Pancreas (tissue), 10 donors: Measurements from ENCODE around the gene CLCN4. TPM values are rescaled to one million over a fixed set of nuclear protein-coding genes. Genes with fewer than 3 reads are reported as not detected.
A peak's percentile ranks its signal among the peaks of the same experiment; 100 is the strongest.

Experiments
- ATAC-seq, 4 donors: fragments of 200-7000 bp; cut with Tn5 transposase; one replicate each; pipeline versions ENCODE4 v1.8.0 to v1.9.1; 2020; ENCODE audit warnings: mild to moderate bottlenecking in 4 of 4, moderate library complexity in 4 of 4
- DNase-seq, 6 donors: peaks; one replicate each; pipeline ENCODE4 v3.0.0-alpha.2; 2020
- FAIRE-seq: peaks from 2 replicates; lab custom pipeline; 2012; peaks lifted over from hg19 to GRCh38; lab: Jason Lieb, UNC
- H3K27ac ChIP-seq, 4 donors: fragments of 200-600 bp; sonication (generic); 1 replicate in 3 of 4; 2 replicates in 1 of 4; pipeline versions ENCODE4 v1.5.0 to v1.8.0; 2020
- H3K27me3 ChIP-seq, 4 donors: fragments of 200-600 bp; one replicate each; pipeline ENCODE4 v1.8.0; 2021
- H3K36me3 ChIP-seq, 3 donors: fragments of 200-600 bp; sonication (generic) in 1 of 3; one replicate each; pipeline versions ENCODE4 v1.5.0 to v1.8.0; 2020 to 2021
- H3K4me1 ChIP-seq, 3 donors: fragments of 200-600 bp; one replicate each; pipeline ENCODE4 v1.8.0; 2021
- H3K4me3 ChIP-seq, 4 donors: fragments of 200-600 bp; sonication (generic) in 2 of 4; one replicate each; pipeline versions ENCODE4 v1.5.0 to v1.8.0; 2020 to 2021
- H3K9me3 ChIP-seq, 4 donors: fragments of 200-600 bp; one replicate each; pipeline ENCODE4 v1.8.0; 2021
- WGBS, 2 donors: extraction: QIAGEN DNeasy Blood & Tissue Kit; methylation state at CpG; one replicate each; pipeline ENCODE4 v1.1.7; 2013; 5-methylcytosine and 5-hydroxymethylcytosine counted together
- intact Hi-C, 3 donors: fragments of 100-400 bp; cut with DNase I; formaldehyde crosslinking; loops; one replicate each; pipeline versions ENCODE4 v1.11.1 to v1.14.2; 2022
- polyA plus RNA-seq, 2 donors: library from polyadenylated mRNA; stranded (reverse); fragments of 200-250 nt; gene quantifications; one replicate each; pipeline ENCODE4 v1.2.3, GENCODE V29; 2013
- total RNA-seq, 6 donors: library from RNA; stranded (reverse); fragmentation: NEBNext Ultra II Directional in 4 of 6; extraction: Animal tissue kit (Norgen Biotek cat#: 25700) in 4 of 6; gene quantifications; one replicate each; pipeline versions ENCODE4 v1.2.1 to v1.2.4, GENCODE V29; 2021 to 2023
- TF ChIP-seq, protein P1 (sequence below), 4 donors: fragments of 200-600 bp; sonication (generic) in 3 of 4; IDR thresholded peaks; one replicate each; pipeline versions ENCODE4 v1.5.0 to v1.8.0; 2021; ENCODE audit warnings: antibody characterized with exemption in 4 of 4
- donor health status: healthy with polysubstance abuse.
- donor health status: DM: no; HTN: no; CAD: no; lungs with moderate emphysema.
- donor health status: DM: no; HTN: no; CAD: no.
- donor health status: control.
- donor health status: control.
- donor health status: Bipolar disorder and iron deficiency.
- donor health status: DM: yes; HTN: yes; CAD: no.
- donor health status: DM: no; HTN: no; CAD: no.
- donor health status: DM: no; HTN: no; CAD: no.
- donor health status: DM: yes; HTN: yes; CAD: no.

Gene CLCN4
- total and polyA plus RNA-seq, 8 donors, result 0.57 to 4.0 (median 2.4) TPM

DNA sequence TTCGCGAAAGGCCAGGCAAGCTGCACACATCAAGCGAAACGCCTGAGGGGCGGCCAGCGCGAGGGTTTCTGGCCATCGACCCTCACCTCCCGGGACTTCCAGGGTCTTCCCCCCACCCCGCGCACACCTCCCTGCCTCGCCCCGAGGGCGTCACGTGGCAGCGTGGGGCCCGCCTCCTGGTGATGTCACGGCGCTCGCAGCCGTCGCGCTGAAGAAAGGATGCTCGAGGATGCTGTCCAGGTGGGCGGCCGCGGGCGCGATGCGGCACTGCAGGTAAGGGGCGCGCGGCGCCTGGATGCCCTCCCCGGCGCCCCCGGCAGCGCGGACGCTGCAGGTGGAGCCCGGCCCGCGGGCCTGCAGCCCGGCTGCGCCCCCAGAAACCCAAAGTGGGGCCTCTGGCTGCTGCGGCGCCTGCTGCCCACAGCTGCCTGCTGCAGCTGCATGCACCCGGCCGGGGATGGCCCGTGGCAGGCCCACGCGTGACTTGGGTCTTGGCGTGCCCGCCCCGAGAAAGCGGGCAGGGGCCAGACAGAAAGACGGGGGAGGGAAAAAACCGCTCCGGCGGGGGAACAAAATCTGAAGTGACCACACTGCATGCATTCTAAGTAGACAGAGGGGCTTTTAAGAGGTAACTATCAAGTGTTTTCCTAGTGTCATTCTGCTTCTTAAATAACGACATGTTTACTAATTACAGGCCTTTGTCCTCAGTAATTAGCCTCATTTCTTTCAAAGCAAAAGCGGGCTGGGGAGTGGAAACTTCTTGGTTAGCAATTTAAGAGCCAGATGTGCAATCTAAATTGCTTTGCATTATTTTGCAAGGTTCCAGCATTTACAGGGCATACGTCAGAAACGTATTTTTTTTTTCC is 1.7 kb downstream of the CLCN4 start:
- intact Hi-C loops, result no loop called here
- WGBS, 2 donors, result 33 to 41% methylated on average over 56 to 64 of the region's 64 CpGs
- peak in 2 of 6 donors; percentile 66 to 68 for DNase-seq

DNA sequence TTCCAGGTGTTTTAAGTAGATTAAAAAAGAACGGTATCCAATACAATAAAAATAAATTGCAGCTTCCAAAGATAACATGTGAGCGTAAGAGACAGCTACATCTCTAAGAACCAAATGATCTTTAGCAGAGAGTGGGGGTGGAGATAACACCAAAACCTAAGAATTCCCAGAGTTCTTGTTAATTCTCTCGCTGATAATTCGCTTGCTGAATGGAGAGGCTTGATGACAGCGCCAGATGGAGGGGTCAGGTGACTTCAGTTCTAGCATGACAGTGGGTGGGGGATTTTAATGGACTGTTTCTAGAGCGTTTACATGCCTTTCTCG is 2.3 kb downstream of the CLCN4 start:
- H3K27ac ChIP-seq, result no peak overlapping the region
- TF ChIP-seq, protein P1, sequence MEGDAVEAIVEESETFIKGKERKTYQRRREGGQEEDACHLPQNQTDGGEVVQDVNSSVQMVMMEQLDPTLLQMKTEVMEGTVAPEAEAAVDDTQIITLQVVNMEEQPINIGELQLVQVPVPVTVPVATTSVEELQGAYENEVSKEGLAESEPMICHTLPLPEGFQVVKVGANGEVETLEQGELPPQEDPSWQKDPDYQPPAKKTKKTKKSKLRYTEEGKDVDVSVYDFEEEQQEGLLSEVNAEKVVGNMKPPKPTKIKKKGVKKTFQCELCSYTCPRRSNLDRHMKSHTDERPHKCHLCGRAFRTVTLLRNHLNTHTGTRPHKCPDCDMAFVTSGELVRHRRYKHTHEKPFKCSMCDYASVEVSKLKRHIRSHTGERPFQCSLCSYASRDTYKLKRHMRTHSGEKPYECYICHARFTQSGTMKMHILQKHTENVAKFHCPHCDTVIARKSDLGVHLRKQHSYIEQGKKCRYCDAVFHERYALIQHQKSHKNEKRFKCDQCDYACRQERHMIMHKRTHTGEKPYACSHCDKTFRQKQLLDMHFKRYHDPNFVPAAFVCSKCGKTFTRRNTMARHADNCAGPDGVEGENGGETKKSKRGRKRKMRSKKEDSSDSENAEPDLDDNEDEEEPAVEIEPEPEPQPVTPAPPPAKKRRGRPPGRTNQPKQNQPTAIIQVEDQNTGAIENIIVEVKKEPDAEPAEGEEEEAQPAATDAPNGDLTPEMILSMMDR (IDR thresholded peaks at IDR 0.05), result no peak
- no peak overlapping the region for H3K4me3 ChIP-seq
- no peaks in the 10 kb centered on the region for H3K9me3 ChIP-seq
- no peaks in the 10 kb centered on the region for H3K4me1 ChIP-seq
- peaks cover 0 to 9% (median 0%) of the 10 kb centered on the region in 4 donors for H3K27me3 ChIP-seq
- WGBS, 2 donors, result 59 to 86% methylated on average over 7 of the region's 7 CpGs
- intact Hi-C loops, result no loop called here
- FAIRE-seq (no peak), ATAC-seq (no peak), DNase-seq (no peak)
- no peaks in the 10 kb centered on the region for H3K36me3 ChIP-seq

More for the DNA sequence above, 1.7 kb downstream of the CLCN4 start:
- TF ChIP-seq, protein P1 (IDR thresholded peaks at IDR 0.05), result no peak
- Histone ChIP-seq H3K36me3 (no peaks in the 10 kb centered on the region), H3K4me1 (no peaks in the 10 kb centered on the region), H3K9me3 (no peaks in the 10 kb centered on the region), H3K27me3 (peaks cover 0 to 9% (median 0%) of the 10 kb centered on the region in 4 donors), H3K4me3 (peak overlapping the region in 2 of 4 donors; percentile 6 to 18), H3K27ac (no peak overlapping the region)
- FAIRE-seq (no peak), ATAC-seq (peak in 3 of 4 donors; percentile 17 to 41 (median 28))

DNA sequence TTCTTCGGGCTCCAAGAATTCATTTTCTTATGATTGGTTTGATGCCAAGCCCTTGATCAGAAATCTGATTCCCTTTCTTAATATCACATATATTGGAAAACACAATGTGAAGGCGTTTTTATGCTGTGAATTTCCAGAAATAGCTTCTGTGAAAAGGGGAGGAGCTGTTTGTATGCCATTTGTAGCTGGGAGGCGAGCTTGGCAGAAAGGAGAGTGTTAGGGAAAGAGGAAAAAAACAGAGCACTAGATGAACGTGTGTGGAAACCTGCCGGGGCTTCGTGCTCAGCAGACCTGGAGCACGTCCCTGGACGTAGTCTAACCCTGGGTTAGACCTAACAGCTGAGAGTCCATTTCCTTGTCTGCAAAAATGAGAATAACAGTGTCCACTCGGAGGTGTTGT is 3.4 kb downstream of the CLCN4 start:
- Histone ChIP-seq H3K4me1 (no peaks in the 10 kb centered on the region), H3K36me3 (no peaks in the 10 kb centered on the region), H3K4me3 (no peak overlapping the region), H3K27ac (no peak overlapping the region), H3K27me3 (peaks cover 0 to 9% (median 0%) of the 10 kb centered on the region in 4 donors), H3K9me3 (no peaks in the 10 kb centered on the region)
- FAIRE-seq, result no peak
- ATAC-seq, result no peak
- WGBS, 2 donors, result 60 to 92% methylated on average over 9 of the region's 9 CpGs
- intact Hi-C loops, result no loop called here
- no peak for DNase-seq
- TF ChIP-seq, protein P1 (IDR thresholded peaks at IDR 0.05), result no peak

DNA sequence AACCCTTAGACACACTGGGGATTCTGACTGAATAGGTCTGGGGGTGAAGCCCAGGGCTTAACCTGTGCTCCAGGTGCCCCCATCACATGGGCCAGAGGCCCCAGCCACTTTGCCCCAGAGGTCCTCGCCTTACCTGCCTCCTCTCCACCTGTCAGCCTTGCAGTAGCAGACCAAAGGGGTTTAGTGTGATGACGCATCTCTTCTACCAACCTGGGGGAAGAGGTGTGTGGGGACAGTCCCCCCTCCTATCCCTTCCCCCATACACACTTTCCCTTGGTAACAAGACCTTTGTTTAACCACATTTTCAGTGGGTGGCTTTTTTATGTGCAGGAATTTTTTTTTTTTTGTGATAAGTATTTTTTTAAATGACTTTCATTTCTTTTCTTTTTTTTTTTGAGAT is 6.3 kb downstream of the CLCN4 start:
- DNase-seq (no peak), FAIRE-seq (no peak), ATAC-seq (no peak)
- no peaks in the 10 kb centered on the region for H3K4me1 ChIP-seq
- no peak overlapping the region for H3K4me3 ChIP-seq
- no peaks in the 10 kb centered on the region for H3K36me3 ChIP-seq
- no peaks in the 10 kb centered on the region for H3K27me3 ChIP-seq
- H3K9me3 ChIP-seq, result no peaks in the 10 kb centered on the region
- no peak overlapping the region for H3K27ac ChIP-seq
- TF ChIP-seq, protein P1 (IDR thresholded peaks at IDR 0.05), result no peak
- 73 to 90% methylated on average over 2 of the region's 2 CpGs for WGBS, 2 donors
- intact Hi-C loops, result no loop called here

DNA sequence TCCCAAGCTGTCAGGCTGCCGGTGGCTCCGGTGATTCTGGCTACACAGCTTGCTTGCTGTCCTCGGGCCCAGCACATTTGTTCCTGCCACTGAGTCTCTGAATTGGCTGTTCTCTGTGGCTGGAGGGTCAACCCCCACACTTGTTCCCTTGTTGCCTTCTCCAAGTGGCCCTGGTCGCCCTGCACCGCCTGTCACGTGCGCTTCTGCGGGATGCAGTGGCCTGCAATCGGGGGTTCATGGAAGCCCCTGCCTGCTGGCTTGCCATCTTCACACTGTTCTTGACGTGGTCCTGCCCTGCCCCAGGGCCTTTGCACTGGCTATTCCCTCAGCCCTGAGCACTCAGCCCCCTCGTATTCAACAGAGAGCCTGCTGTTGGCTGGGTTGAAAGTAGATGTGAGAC is 8.1 kb downstream of the CLCN4 start:
- FAIRE-seq (no peak), DNase-seq (no peak), ATAC-seq (no peak)
- TF ChIP-seq, protein P1 (IDR thresholded peaks at IDR 0.05), result no peak
- intact Hi-C loops, result no loop called here
- no peak overlapping the region for H3K4me3 ChIP-seq
- H3K4me1 ChIP-seq, result no peaks in the 10 kb centered on the region
- no peaks in the 10 kb centered on the region for H3K27me3 ChIP-seq
- WGBS, 2 donors, result 88 to 89% methylated on average over 11 of the region's 11 CpGs
- H3K36me3 ChIP-seq, result no peaks in the 10 kb centered on the region
- no peak overlapping the region for H3K27ac ChIP-seq
- no peaks in the 10 kb centered on the region for H3K9me3 ChIP-seq
